Natural killer cell treated with Interleukin-12 subunit alpha and Interleukin-12 subunit beta and Interleukin-15 and Interleukin-18, amount 100 ng/mL, for 72 hours (primary cell): Measurements from ENCODE around the gene RASA1. TPM values are rescaled to one million over a fixed set of nuclear protein-coding genes. Genes with fewer than 3 reads are reported as not detected.
"Not testable (repeated sequence)": the region's sequence is repeated elsewhere in the genome, so short reads cannot be mapped to it uniquely, and the experiment has no call there.

Experiments
- ATAC-seq, 2 donors: fragments of 150-1000 bp; cut with Tn5 transposase in 1 of 2; sonication (Bioruptor Pico), chemical (Tn5 transposase) in 1 of 2; 2 replicates each; pipeline ENCODE4 v1.10.0; 2021
- DNase-seq: peaks from one replicate; pipeline ENCODE4 v3.0.0; 2022; ENCODE audit warnings: low spot score
- H3K27ac Mint-ChIP-seq, 2 donors: 1 replicate in 1 of 2; 2 replicates in 1 of 2; pipeline ENCODE4 v1.8.0; 2022; ENCODE audit warnings: mixed read lengths in 2 of 2, mild to moderate bottlenecking in 1 of 2, moderate library complexity in 1 of 2
- H3K27me3 Mint-ChIP-seq, 2 donors: 1 replicate in 1 of 2; 2 replicates in 1 of 2; pipeline ENCODE4 v1.8.0; 2022; ENCODE audit warnings: mixed read lengths in 2 of 2
- H3K36me3 Mint-ChIP-seq: one replicate; pipeline ENCODE4 v1.8.0; 2022; ENCODE audit warnings: mixed read lengths
- H3K4me1 Mint-ChIP-seq, 2 donors: 1 replicate in 1 of 2; 2 replicates in 1 of 2; pipeline ENCODE4 v1.8.0; 2022; ENCODE audit warnings: low read depth in 2 of 2, mixed read lengths in 2 of 2, mild to moderate bottlenecking in 1 of 2
- H3K4me3 Mint-ChIP-seq: one replicate; pipeline ENCODE4 v1.8.0; 2022; ENCODE audit warnings: mixed read lengths
- H3K9me3 Mint-ChIP-seq: 2 replicates; pipeline ENCODE4 v1.8.0; 2022; ENCODE audit warnings: mixed read lengths
- total RNA-seq, 2 donors: library from RNA; stranded (reverse); gene quantifications; one replicate each; pipeline ENCODE4 v1.2.3, GENCODE V29; 2022

The RASA1 gene
- total RNA-seq, 2 donors from 2014 or later, result 23.3 to 30.6 TPM

DNA sequence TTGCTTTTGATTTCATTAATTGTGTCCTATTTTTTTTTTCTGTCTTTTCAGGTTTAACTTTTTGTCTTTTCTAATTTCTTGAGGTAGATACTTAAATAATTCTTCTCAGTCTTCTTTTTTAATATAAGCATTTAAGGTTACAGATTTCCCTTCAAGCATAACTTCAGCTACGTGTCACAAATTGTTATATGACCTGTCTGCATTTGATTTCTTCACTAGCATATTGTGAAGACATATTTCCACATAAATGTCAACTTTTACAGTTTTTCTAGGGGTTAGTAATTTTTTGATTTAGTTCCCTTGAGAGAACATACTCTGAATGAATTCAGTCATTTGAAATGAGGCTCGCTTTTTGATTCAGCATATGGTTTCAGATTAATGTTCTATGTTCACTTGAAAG, 35.6 kb downstream of the RASA1 start:
- H3K4me1 Mint-ChIP-seq, result peaks cover 46 to 56% of the 10 kb centered on the region in 2 donors
- H3K9me3 Mint-ChIP-seq, result peaks cover 5% of the 10 kb centered on the region
- ATAC-seq (no peak), DNase-seq (no peak)
- no peak overlapping the region for H3K4me3 Mint-ChIP-seq
- H3K36me3 Mint-ChIP-seq, result peaks cover 21% of the 10 kb centered on the region
- peak overlapping the region in 1 of 2 donors; percentile 7 for H3K27ac Mint-ChIP-seq
- H3K27me3 Mint-ChIP-seq, result no peaks in the 10 kb centered on the region

DNA sequence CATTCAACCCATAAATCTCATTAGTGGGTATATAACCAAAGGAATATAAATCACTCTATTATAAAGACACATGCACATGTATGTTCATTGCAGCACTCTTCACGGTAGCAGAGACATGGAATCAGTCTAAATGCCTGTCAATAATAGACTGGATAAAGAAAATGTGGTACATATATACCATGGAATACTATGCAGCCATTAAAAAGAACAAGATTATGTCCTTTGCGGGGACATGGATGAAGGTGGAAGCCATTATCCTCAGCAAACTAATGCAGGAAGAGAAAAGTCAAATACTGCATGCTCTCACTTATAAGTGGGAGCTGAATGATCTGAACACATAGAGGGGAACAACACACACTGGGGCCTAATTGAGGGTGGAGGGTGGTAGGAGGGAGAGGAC, 38.4 kb downstream of the RASA1 start:
- ATAC-seq, H3K27me3 Mint-ChIP-seq, H3K27ac Mint-ChIP-seq, DNase-seq, H3K9me3 Mint-ChIP-seq, H3K4me3 Mint-ChIP-seq: not testable (repeated sequence)
- H3K36me3 Mint-ChIP-seq, result peaks cover 21% of the 10 kb centered on the region
- H3K4me1 Mint-ChIP-seq, result peaks cover 35 to 39% of the 10 kb centered on the region in 2 donors

DNA sequence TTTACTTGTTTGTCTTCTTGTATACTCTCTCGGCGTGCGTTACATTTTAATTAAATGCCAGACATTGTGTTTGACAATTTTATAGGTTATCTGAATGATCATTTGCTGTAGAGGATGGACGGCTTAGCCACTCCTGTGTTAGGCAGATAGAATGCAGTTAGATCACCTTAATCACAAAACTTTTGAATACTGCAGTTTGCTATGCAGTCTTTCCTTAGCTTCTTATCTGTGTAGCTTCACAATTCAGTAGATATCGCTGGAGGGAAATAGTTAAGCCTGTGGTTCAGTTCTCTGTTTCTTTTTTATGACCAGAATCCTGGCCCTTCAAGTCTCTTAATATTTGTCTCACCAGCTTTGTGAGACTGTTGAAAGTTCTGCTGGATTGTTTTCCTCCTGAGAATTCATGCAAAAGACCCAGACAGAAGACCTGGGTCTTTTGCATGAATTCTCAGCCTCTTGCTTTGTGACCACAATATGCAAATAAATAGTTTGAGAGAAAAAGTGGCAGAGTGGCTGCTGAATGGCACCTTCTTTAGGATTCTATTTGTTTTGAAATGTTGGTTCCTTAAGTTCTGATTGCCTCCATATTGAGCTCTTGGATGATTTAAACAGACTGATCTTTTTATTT, 40.2 kb downstream of the RASA1 start:
- Mint-ChIP-seq H3K4me1 (peaks cover 25 to 27% of the 10 kb centered on the region in 2 donors), H3K36me3 (peaks cover 21% of the 10 kb centered on the region), H3K27me3 (no peaks in the 10 kb centered on the region), H3K4me3 (no peak overlapping the region), H3K9me3 (peaks cover 5% of the 10 kb centered on the region), H3K27ac (peak overlapping the region in 1 of 2 donors; percentile 14)
- DNase-seq (no peak), ATAC-seq (no peak)

DNA sequence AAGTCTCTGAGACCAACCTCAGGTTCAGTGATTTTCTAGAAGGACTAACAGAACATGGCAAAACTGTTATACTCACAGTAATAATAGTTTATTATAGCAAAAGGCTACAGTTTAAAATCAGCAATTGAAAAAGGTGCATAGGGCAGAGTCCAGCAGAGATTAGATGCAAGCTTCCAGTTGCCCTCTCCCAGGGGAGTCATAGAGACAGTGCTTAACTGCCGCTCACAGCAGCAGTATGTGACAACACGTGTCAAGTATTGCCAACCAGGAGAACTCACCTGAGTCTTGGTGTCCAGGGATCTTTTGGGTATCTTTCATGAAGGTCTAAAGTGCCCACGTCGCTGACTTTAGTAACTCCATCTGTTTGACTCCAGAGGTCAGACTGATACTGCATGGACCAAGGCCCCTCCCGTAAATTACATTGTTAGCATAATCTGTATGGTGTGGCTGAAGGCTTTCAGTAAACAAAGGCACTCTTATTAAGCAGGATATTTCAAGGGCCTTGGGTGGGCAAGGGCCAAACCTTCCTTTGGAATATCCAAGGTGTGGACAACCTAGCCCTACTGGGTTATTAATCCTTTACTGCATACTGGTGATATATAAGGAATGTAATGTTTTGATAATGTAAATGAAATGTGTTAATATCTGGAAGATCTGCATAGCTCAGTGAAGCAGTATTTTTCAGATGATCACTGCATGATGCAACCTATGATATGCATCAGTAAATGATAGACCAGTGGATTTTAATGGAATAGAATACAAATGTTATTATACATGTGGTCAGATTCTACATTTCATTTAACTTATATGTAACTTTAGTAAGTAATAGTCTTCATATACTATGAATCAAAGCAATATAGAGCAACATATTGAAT, 44.0 kb downstream of the RASA1 start:
- H3K4me3 Mint-ChIP-seq, result no peak overlapping the region
- peaks cover 5% of the 10 kb centered on the region for H3K36me3 Mint-ChIP-seq
- ATAC-seq (no peak), DNase-seq (no peak)
- peaks cover 35 to 40% of the 10 kb centered on the region in 2 donors for H3K4me1 Mint-ChIP-seq
- no peak overlapping the region for H3K27ac Mint-ChIP-seq
- no peaks in the 10 kb centered on the region for H3K27me3 Mint-ChIP-seq
- no peaks in the 10 kb centered on the region for H3K9me3 Mint-ChIP-seq

DNA sequence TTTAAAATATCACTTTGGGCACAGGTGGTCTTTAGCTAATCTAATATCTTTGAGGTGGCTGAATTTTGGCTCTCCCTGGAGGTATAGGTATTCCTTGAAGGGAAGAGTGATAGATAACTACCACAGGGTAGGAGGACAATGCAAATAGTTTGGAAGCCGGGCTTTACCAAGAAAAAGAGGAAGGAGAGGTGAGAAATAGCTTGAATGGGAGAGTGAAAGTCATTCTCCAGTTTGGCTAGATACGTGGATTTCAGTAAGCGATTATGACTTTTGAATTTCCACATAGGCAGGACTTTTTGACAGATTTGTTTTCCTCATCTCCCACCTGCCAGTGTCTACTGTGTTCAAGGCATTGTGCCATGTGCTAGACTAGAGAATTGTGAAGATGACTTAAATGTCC, 45.5 kb downstream of the RASA1 start:
- Mint-ChIP-seq H3K27ac (peak overlapping the region in 1 of 2 donors; percentile 24), H3K4me1 (peaks cover 30 to 31% of the 10 kb centered on the region in 2 donors)
- ATAC-seq, result no peak

DNA sequence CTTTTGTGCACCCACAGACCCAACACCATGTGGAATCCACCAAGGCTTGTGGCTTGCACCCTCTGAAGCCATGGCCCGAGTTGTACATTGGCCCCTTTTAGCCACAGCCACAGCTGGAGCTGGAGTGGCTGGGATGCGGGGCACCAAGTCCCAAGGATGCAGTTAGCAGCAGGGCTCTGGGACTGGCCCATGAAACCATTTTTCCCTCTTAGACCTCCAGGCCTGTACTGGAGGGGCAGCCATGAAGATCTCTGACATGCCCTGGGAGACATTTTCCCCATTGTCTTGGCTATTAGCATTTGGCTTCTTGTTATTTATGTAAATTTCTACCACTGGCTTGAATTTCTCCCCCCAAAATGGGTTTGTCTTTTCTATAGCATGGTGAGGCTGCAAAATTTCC, 51.8 kb downstream of the RASA1 start:
- Mint-ChIP-seq H3K9me3 (no peaks in the 10 kb centered on the region), H3K36me3 (peaks cover 6% of the 10 kb centered on the region), H3K4me3 (no peak overlapping the region), H3K27me3 (no peaks in the 10 kb centered on the region), H3K27ac (no peak overlapping the region), H3K4me1 (peaks cover 25 to 35% of the 10 kb centered on the region in 2 donors)
- DNase-seq (no peak), ATAC-seq (no peak)

More for the DNA sequence above, 45.5 kb downstream of the RASA1 start:
- H3K4me3 Mint-ChIP-seq, result no peak overlapping the region
- H3K27me3 Mint-ChIP-seq, result no peaks in the 10 kb centered on the region
- H3K9me3 Mint-ChIP-seq, result no peaks in the 10 kb centered on the region
- no peak for DNase-seq
- H3K36me3 Mint-ChIP-seq, result peaks cover 5% of the 10 kb centered on the region

DNA sequence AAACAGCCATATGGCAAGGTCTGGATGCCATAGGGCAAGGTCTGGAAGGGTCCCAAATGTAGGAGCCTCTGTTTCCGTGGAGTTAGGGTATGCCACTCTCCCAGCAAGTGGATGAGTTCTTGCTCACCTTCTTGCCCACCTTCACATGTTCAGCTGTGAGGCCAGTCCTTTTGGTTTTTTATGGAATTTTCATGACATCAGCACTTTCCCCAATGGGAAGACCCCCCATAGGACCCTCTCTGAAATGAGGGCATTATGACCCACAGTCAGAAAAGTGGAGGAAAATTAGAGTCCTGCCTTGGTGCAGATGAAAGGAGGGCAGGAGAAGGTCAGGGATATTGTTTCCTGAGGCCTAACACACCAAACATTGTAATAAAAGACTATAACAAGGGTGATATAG, 53.9 kb downstream of the RASA1 start:
- Mint-ChIP-seq H3K27ac (no peak overlapping the region), H3K27me3 (no peaks in the 10 kb centered on the region), H3K9me3 (no peaks in the 10 kb centered on the region), H3K4me3 (no peak overlapping the region), H3K36me3 (peaks cover 6% of the 10 kb centered on the region), H3K4me1 (peaks cover 22 to 41% of the 10 kb centered on the region in 2 donors)
- ATAC-seq (no peak), DNase-seq (no peak)

DNA sequence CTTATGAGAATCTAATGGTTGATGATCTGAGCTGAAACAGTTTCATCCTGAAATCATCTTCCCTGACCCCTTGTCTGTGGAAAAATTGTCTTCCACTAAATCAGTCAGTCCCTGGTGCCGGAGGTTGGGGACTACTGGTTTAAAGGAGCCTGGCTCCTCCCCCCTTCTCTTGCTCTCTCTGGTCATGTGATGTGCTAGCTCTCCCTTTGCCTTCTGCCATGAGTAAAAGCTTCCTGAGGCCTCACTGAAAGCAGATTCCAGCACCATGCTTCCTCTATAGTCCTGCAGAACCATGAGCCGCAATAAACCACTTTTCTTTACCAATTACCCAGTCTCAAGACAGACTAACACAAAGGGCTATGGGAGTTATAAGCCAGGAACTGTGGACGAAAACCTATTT, 54.7 kb downstream of the RASA1 start:
- Mint-ChIP-seq H3K36me3 (peaks cover 6% of the 10 kb centered on the region), H3K9me3 (no peaks in the 10 kb centered on the region), H3K4me1 (peaks cover 22 to 42% of the 10 kb centered on the region in 2 donors), H3K27me3 (no peaks in the 10 kb centered on the region), H3K4me3 (no peak overlapping the region), H3K27ac (no peak overlapping the region)
- no peak for DNase-seq
- no peak for ATAC-seq

DNA sequence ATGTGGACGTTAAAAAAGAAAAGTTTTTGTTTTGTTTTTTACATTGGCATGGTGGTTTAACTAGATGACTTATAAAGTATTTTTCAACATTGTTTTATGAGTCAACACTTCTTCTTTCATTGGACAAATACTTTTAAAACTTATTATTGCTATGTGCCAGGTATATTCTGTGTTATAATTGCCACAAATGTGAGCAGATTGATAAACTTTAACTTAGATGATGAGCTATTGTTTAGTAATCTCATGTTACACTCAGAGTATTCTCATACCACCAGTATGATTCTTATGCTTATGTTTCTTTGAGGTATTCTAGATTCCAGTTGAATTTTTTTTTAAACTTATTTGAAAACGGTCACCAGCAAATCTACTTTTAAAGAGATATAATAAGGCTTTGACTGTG, 60.3 kb downstream of the RASA1 start:
- ATAC-seq (no peak), DNase-seq (no peak)
- Mint-ChIP-seq H3K4me1 (peaks cover 10 to 29% of the 10 kb centered on the region in 2 donors), H3K27ac (no peak overlapping the region), H3K4me3 (no peak overlapping the region), H3K9me3 (no peaks in the 10 kb centered on the region), H3K36me3 (no peaks in the 10 kb centered on the region), H3K27me3 (no peaks in the 10 kb centered on the region)

DNA sequence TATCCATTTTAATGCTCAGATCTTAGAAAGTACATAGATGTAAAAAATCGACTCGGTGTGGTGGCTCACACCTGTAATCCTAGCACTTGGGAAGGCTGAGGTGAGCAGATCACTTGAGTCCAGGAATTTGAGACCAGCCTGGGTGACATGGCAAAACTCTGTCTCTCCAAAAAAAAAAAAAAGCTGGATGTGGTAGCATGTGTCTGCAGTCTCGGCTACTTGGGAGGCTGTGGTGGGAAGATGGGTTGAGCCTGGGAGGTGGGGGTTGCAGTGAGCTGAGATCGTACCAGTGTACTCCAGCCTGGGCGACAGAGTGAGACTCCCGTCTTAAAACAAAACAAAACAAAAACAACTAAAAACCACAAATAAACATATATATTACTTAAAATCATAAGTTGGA, 61.4 kb downstream of the RASA1 start:
- no peak overlapping the region for H3K4me3 Mint-ChIP-seq
- H3K27me3 Mint-ChIP-seq, result no peaks in the 10 kb centered on the region
- H3K4me1 Mint-ChIP-seq, result peaks cover 10 to 26% of the 10 kb centered on the region in 2 donors
- peak overlapping the region in 1 of 2 donors; percentile 61 for H3K27ac Mint-ChIP-seq
- DNase-seq (no peak), ATAC-seq (no peak)
- peaks cover under 1% of the 10 kb centered on the region for H3K36me3 Mint-ChIP-seq
- H3K9me3 Mint-ChIP-seq, result no peaks in the 10 kb centered on the region

DNA sequence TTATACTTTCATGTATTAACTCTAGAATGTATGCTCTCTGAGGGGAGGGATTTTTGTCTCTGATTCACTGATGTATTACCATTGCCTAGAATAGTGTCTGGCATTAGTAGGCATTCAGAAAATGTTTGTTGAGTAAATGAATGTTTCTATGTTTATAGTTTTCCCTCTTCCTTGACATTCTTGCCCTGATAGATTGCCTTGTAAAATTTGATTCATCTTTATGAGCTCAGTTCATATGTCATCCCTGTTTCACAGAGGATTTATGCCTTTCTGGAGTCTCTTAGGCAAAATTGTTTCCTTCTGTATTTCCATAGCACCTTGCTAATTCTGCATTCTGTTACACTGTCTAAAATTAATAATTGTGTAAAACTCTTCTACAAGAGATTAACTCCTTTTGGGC, 72.3 kb downstream of the RASA1 start:
- Mint-ChIP-seq H3K9me3 (peaks cover 3% of the 10 kb centered on the region), H3K4me3 (peak overlapping the region; percentile 75), H3K27ac (peak overlapping the region; percentile 83 to 88), H3K36me3 (peaks cover 25% of the 10 kb centered on the region), H3K4me1 (peaks cover 23 to 30% of the 10 kb centered on the region in 2 donors), H3K27me3 (no peaks in the 10 kb centered on the region)
- no peak for ATAC-seq
- no peak for DNase-seq

DNA sequence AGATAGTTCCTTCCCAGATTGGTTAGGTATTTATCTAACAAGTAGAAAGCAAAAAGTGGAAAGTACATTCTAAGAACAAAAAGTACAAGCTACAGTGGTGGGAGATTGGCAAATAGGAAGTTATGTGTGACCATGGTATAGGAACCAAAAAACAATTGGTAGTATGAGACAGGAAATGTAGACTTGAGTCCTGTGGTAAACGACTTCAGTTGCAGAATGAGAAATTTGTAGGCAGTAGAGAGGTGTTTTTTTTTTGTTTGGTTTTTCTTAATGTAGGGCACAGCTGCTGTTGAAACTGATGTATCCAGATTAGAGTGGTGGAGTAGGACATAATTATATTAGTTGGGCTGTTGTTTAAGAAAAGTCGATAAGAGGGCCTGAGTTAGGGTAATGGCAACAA, 73.0 kb downstream of the RASA1 start:
- Mint-ChIP-seq H3K9me3 (peaks cover 3% of the 10 kb centered on the region), H3K4me1 (peaks cover 23 to 30% of the 10 kb centered on the region in 2 donors), H3K27ac (peak overlapping the region; percentile 83 to 88), H3K4me3 (peak overlapping the region; percentile 75), H3K27me3 (no peaks in the 10 kb centered on the region), H3K36me3 (peaks cover 22% of the 10 kb centered on the region)
- ATAC-seq (peak; percentile 98 to 99), DNase-seq (no peak)

DNA sequence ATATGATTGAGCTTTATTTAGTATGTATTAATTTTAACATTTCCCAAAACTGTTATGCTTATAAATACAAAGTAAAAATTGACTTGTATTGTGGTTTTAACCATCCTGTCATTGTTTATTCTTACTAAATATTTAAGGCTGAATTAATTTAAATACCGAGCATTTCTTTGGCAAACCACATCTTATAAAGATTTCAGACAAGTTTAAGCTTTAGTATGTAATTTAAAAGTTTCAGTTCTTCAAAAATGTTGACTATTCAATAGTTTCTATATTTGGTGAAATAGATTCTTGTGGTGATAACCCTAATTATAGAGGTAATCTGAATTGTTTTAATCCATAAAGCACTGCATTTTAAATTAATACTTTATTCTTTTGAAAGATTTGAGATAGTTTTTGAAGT, 79.6 kb downstream of the RASA1 start:
- H3K4me1 Mint-ChIP-seq, result peaks cover 5 to 15% of the 10 kb centered on the region in 2 donors
- H3K27me3 Mint-ChIP-seq, result no peaks in the 10 kb centered on the region
- H3K4me3 Mint-ChIP-seq, result no peak overlapping the region
- DNase-seq (no peak), ATAC-seq (no peak)
- no peak overlapping the region for H3K27ac Mint-ChIP-seq
- H3K9me3 Mint-ChIP-seq, result peaks cover 3% of the 10 kb centered on the region
- peaks cover 22% of the 10 kb centered on the region for H3K36me3 Mint-ChIP-seq

DNA sequence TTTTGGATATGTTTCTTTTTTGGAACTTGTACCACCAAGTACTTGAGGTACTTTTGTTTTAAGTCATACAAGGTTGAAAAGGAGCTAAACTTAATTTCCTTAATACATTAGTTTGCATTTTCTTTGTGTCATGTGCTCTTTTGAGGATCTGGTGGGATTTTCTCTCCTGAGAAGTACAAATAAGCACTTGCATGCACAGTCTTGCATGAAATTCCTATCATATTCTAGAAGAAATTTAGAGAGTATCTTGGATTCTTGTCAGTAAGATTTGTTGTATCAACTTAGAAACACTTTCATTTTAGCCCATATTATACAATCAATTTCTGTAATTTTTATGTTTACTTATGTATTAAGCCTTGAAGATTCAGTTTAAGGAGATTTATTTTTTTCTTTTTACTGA, 80.2 kb downstream of the RASA1 start:
- DNase-seq, result no peak
- Mint-ChIP-seq H3K36me3 (peaks cover 17% of the 10 kb centered on the region), H3K27ac (no peak overlapping the region), H3K9me3 (peaks cover 3% of the 10 kb centered on the region), H3K4me3 (no peak overlapping the region), H3K4me1 (peaks cover 5 to 12% of the 10 kb centered on the region in 2 donors), H3K27me3 (no peaks in the 10 kb centered on the region)
- ATAC-seq, result no peak
